Glutamatergic neuron (in vitro differentiated cells): ENCODE results near the gene TPRN. TPM values are rescaled to one million over a fixed set of nuclear protein-coding genes. Genes with fewer than 3 reads are reported as not detected.

Experiments
- DNase-seq: peaks from one replicate; pipeline ENCODE4 v3.0.0; 2022
- H3K27ac Mint-ChIP-seq: one replicate; pipeline ENCODE4 v1.8.0; 2020; ENCODE audit warnings: mild to moderate bottlenecking, mixed read lengths, inconsistent platforms; ENCODE audit not compliant: unreplicated experiment
- H3K27me3 Mint-ChIP-seq: one replicate; pipeline ENCODE4 v1.8.0; 2020; ENCODE audit warnings: mild to moderate bottlenecking, moderate library complexity, mixed read lengths, inconsistent platforms; ENCODE audit not compliant: unreplicated experiment
- H3K36me3 Mint-ChIP-seq: one replicate; pipeline ENCODE4 v1.8.0; 2020; ENCODE audit warnings: mild to moderate bottlenecking, mixed read lengths, inconsistent platforms; ENCODE audit not compliant: unreplicated experiment
- H3K4me1 Mint-ChIP-seq: one replicate; pipeline ENCODE4 v1.8.0; 2020; ENCODE audit warnings: mild to moderate bottlenecking, low read depth, mixed read lengths, inconsistent platforms; ENCODE audit not compliant: unreplicated experiment
- H3K4me3 Mint-ChIP-seq: one replicate; pipeline ENCODE4 v1.8.0; 2020; ENCODE audit warnings: mild to moderate bottlenecking, mixed read lengths, inconsistent platforms; ENCODE audit not compliant: unreplicated experiment
- H3K9me3 Mint-ChIP-seq: one replicate; pipeline ENCODE4 v1.8.0; 2020; ENCODE audit warnings: mild to moderate bottlenecking, moderate library complexity, mixed read lengths, inconsistent platforms; ENCODE audit not compliant: unreplicated experiment
- CTCF ChIP-seq: fragments of 200-600 bp; sonication (generic); IDR thresholded peaks from one replicate; pipeline ENCODE4 v1.5.0; 2021; ENCODE audit not compliant: partially characterized antibody, unreplicated experiment
- total RNA-seq: library from RNA; stranded (reverse); fragmentation: NEBNext Ultra II Directional; extraction: Animal tissue kit (Norgen Biotek cat#: 25700); gene quantifications from one replicate; pipeline ENCODE4 v1.2.1, GENCODE V29; 2021; ENCODE audit not compliant: unreplicated experiment

The TPRN gene
- total RNA-seq, 1 donor from 2014 or later: 9.6 TPM

- Mint-ChIP-seq H3K4me1 (peaks cover 16% of the 10 kb centered on the region), H3K9me3 (peaks cover 5% of the 10 kb centered on the region), H3K27ac (no peak overlapping the region), H3K27me3 (peaks cover 15% of the 10 kb centered on the region), H3K36me3 (no peaks in the 10 kb centered on the region), H3K4me3 (peak overlapping the region; percentile 46)
- TF ChIP-seq CTCF: no peak
- DNase-seq: peak; percentile 59
Measured at GRCh38 chr9:137237759-137238726, 37.5 kb upstream of the TPRN start.

DNA sequence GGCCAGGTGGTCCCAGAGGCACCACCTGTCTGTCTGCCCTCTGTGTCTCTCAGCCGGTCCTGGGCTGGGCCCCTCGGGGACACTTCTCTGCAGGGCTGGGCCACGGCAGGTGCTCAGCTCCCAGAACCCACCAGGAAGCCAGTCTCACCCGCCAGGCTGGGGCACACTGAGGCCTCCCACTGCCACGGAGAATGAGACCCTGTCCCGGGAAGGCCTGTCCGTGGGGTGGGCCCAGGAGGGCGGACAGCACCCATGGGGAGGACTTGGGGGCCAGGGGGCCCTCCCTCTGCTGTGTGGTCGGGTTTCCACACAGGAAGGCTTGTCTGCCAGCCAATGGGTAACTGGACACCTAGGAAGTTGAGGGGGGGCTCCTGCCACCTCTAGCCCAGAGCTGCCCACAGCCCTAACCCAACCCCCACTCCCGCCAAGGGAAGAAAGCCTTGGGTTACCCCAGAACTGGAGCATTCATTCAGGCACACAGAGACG lies 36.4 kb upstream of the TPRN start:
- Mint-ChIP-seq H3K27me3 (peaks cover 6% of the 10 kb centered on the region), H3K9me3 (peaks cover 5% of the 10 kb centered on the region), H3K4me3 (no peak overlapping the region), H3K36me3 (no peaks in the 10 kb centered on the region), H3K4me1 (peaks cover 9% of the 10 kb centered on the region), H3K27ac (no peak overlapping the region)
- DNase-seq: no peak
- TF ChIP-seq CTCF: no peak

DNA sequence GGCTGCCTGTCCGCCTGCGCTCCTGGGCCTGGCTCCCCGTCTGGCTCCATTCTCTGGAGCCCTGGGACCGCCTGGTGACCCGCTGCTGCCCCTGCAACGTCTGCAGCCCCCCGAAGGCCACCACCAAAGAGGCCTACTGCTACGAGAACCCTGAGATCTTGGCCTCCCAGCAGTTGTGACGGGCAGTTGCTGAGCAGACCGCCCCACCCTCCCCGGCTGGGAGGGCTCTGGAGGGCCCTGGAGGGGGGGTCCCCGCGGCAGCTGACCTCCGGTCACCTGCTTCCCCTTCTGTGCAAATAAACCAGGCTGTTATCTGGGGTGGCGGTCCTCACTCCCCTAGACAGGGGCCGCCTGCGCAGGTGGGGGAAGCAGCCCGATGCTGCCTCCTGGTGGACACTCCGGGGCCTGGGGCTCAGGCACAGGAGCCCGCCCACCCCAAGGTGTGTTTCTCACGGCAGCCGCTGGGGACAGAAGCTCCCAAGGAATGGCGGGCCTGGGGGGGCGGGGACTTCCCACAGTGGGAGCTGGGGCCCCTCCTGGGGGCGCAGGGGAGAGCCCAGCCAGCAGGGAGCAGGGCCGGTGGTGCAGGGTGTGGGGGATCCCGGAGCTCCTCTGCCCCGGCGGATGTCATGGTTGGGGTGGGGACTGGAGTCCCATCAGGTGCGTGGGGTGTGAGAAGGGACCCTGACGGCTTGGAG lies 35.8 kb upstream of the TPRN start:
- peak; percentile 93 for DNase-seq
- no peak overlapping the region for H3K27ac Mint-ChIP-seq
- no peaks in the 10 kb centered on the region for H3K36me3 Mint-ChIP-seq
- H3K4me3 Mint-ChIP-seq: no peak overlapping the region
- peak; percentile 99 for TF ChIP-seq CTCF
- H3K27me3 Mint-ChIP-seq: peaks cover 6% of the 10 kb centered on the region
- peaks cover 5% of the 10 kb centered on the region for H3K9me3 Mint-ChIP-seq
- H3K4me1 Mint-ChIP-seq: peaks cover 9% of the 10 kb centered on the region

GRCh38 chr9:137235424-137236237 lies 35.1 kb upstream of the TPRN start:
- no peak for DNase-seq
- TF ChIP-seq CTCF: no peak
- Mint-ChIP-seq H3K4me1 (peaks cover 9% of the 10 kb centered on the region), H3K27me3 (peaks cover 3% of the 10 kb centered on the region), H3K9me3 (peaks cover 5% of the 10 kb centered on the region), H3K27ac (no peak overlapping the region), H3K36me3 (no peaks in the 10 kb centered on the region), H3K4me3 (no peak overlapping the region)
